RWPE1 (cell line): ENCODE data around the gene TRIM27.
"Not testable (repeated sequence)": the region's sequence is repeated elsewhere in the genome, so short reads cannot be mapped to it uniquely, and the experiment has no call there.

Experiments
- CTCF ChIA-PET: fragments of 350-600 bp; sonication (Branson Sonifier 250); formaldehyde crosslinking; extraction: SDS; loops from one replicate; lab custom pipeline; 2021; lab: Yijun Ruan, JAX
- POLR2A ChIA-PET: fragments of 400-600 bp; formaldehyde crosslinking; extraction: SDS; loops from one replicate; lab custom pipeline; 2020; ENCODE audit warnings: antibody characterized with exemption; ENCODE audit not compliant: low non-redundant PET; lab: Yijun Ruan, JAX
- DNase-seq: peaks from one replicate; pipeline ENCODE4 v3.0.0; 2012; ENCODE audit warnings: low spot score
- H3K27ac ChIP-seq: fragments of 450-650 bp; 2 replicates; pipeline ENCODE4 v1.5.1; 2017
- CTCF ChIP-seq: fragments of 450-650 bp; conservative IDR thresholded peaks from 2 replicates; pipeline ENCODE4 v1.5.1; 2017; ENCODE audit warnings: low read depth, mild to moderate bottlenecking

Gene TRIM27

DNA sequence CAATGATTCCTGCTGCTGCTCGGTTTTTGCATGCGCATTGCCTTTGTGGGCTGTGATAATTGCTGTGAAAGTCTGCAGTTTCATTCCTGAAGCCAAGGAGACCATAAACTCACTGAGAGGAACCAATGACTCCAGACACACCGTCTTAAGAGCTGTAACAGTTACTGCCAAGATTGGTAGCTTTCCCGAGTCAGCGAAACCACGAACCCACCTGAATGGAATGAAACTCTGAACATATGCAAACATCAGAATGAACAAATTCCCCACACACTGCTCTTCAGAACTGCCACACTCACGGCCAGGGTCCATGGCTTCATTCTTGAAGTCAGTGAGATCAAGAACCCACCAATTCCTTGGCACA lies 37.7 kb downstream of the TRIM27 start:
- CTCF ChIA-PET = interaction anchor here (0.7 kb wide), 1 partner anchor 1631 kb away, joined by 3 read pairs; no protein-coding TSS in a partner anchor
- no peak for TF ChIP-seq CTCF
- POLR2A ChIA-PET = no interaction called here
- no peak overlapping the region for H3K27ac ChIP-seq
- DNase-seq = no peak

DNA sequence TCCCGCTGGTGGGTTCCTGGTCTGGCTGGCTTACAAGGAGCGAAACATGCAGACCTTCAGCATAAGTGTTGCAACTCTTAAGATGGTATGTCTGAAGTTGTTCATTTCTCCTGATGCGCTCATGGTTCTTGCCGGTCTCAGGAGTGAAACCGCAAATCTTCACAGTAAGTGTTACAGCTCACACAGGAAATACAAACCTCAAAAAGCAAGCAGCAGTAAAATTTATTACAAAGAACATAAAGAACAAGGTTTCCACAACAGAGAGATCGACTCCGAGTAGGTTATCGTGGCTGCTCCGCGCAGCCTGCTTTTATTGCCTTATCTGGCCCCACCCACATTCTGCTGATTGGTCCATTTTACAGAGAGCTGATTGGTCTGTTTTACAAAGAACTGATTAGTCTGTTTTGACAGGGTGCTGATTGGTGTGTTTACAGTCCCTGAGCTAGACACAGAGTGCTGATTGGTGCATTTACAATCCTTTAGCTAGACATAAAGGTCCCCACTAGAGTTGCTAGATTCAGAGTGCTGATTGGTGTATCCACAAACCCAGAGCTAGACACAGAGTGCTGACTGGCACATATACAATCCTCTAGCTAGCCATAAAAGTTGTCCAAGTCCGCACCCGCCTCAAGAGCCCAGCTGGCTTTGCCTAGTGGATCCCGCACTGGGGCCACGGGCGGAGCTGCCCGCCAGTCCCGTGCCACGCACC lies 39.2 kb downstream of the TRIM27 start:
- DNase-seq = no peak
- ChIA-PET CTCF (interaction anchor here (0.6 kb wide), 2 partner anchors 13 to 156 kb away, joined by 3 read pairs; no protein-coding TSS in a partner anchor), POLR2A (no interaction called here)
- H3K27ac ChIP-seq = no peak overlapping the region
- no peak for TF ChIP-seq CTCF

DNA sequence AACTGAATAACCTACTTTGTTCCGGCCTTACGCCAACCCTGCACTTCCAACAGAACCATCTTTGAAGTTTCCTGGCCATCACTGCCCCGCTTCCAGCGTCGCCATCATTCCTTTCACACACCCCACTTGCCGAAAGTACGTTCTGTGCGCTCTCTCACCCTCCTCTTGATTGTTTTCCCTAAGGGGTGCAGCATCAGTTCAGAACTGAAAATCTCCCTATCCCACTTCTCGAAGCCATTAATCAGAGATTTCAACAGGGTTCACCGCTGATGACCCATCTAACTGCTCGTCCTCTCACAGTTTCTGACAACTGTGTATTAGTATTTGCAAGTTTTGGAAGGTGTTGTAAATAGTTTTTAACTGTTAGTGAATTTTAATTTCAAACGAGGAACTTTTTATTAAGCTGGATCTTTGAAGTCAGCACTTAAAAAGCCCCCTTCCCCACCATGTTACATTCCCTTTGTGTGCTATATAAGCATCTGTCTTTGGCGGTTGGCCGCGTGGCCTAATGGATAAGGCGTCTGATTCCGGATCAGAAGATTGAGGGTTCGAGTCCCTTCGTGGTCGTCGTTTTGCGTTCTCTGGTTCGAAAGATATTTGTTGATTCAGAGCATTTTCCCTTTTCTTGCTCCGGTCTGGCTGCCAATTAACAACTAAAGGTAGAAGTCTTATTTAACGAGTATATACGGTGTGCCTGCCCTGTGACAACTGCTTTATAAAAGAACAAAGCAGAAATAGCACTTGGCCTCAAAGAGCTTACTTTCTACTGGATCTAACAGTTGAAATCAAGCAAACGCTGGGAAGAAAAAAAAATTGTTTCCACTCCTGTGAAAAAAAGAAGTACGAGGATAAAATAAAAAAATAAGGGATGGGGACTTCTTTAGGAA lies 42.6 kb downstream of the TRIM27 start:
- no peak for TF ChIP-seq CTCF
- CTCF ChIA-PET = no interaction called here
- POLR2A ChIA-PET = no interaction called here
- H3K27ac ChIP-seq = no peak overlapping the region
- peak; percentile 31 for DNase-seq

DNA sequence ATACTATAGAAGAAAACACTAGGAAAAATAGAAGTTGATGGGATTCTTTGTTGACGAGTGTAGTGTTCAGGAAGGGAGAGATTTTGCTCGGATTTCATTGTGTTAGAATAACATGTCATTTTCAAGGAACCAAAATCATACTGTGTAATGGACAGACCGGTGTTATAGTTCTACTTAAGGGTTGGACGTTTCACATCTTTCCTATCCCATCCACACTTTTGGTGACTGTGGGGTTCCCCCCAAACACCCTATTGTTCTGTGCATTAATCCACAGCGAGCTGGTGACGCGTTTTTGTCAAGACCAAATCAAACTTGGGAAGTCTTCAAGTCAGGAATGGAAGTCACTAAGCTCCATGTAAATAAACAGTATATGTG lies 43.3 kb downstream of the TRIM27 start:
- H3K27ac ChIP-seq = no peak overlapping the region
- ChIA-PET CTCF (no interaction called here), POLR2A (no interaction called here)
- no peak for DNase-seq
- no peak for TF ChIP-seq CTCF

- ChIA-PET POLR2A (no interaction called here), CTCF (interaction anchor here (0.5 kb wide), 2 partner anchors 205 to 1782 kb away, joined by 3 read pairs; no protein-coding TSS in a partner anchor)
- no peak overlapping the region for H3K27ac ChIP-seq
- no peak for TF ChIP-seq CTCF
- no peak for DNase-seq
These were observed 47.1 kb downstream of the TRIM27 start for GRCh38 chr6:28876710-28877109.

GRCh38 chr6:28875191-28875747 lies 48.5 kb downstream of the TRIM27 start:
- ChIA-PET CTCF (interaction anchor here (0.5 to 0.8 kb wide), 2 partner anchors 16 to 34 kb away, joined by 3 to 4 read pairs; no protein-coding TSS in a partner anchor), POLR2A (no interaction called here)
- TF ChIP-seq CTCF = no peak
- H3K27ac ChIP-seq = no peak overlapping the region
- DNase-seq = no peak

DNA sequence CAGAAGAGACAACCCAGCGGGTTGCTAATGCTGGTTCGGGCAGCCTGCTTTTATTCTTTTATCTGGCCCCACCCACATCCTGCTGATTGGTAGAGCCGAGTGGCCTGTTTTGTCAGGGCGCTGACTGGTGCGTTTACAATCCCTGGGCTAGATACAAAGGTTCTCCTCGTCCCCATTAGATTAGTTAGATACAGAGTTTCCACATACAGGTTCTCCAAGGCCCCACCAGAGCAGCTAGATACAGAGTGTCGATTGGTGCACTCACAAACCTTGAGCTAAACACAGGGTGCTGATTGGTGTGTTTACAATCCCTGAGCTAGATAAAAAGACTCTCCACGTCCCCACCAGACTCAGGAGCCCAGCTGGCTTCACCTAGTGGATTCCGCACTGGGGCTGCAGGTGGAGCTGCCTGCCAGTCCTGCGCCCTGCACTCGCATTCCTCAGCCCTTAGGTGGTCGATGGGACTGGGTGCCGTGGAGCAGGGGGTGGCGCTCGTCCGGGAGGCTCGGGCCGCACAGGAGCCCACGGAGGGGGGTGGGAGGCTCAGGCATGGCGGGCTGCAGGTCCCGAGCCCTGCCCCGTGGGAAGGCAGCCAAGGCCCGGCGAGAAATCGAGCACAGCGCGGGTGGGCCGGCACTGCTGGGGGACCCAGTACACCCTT lies 51.5 kb downstream of the TRIM27 start:
- H3K27ac ChIP-seq, POLR2A ChIA-PET, DNase-seq: not testable (repeated sequence)
- CTCF ChIA-PET = interaction anchor here (0.6 to 1.1 kb wide), 2 partner anchors 12 to 144 kb away, joined by 3 read pairs; no protein-coding TSS in a partner anchor
